ENCODE data around the gene SELENOV.

DNA sequence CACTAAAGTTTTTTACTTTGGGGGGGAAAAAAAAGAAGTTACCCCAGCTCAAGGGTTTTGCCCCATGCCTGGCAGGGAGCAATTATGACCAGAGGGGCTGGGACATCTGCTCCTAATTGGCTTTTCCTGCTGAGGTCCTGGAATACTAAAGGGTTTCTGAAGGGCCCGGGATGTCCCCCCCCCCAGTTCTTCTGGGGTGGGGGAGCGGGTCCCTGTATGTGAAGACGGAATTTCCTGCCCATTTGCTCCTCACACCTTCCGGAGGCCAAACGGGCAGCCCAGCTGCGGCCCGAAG, 17.3 kb upstream of the SELENOV start:
- no peak for TF ChIP-seq EZH2 (IDR thresholded peaks at IDR 0.05; ENCODE audit: insufficient read depth, poor library complexity, severe bottlenecking)
- TF ChIP-seq EZH2phosphoT487 (IDR thresholded peaks at IDR 0.05; ENCODE audit: insufficient read depth, low read depth), result no peak

All from GM23248 (cell line).